ENCODE data around the gene TECPR2. TPM values are rescaled to one million over a fixed set of nuclear protein-coding genes. Genes with fewer than 3 reads are reported as not detected.

TECPR2 gene
- polyA plus RNA-seq, 1 experiment, result 12.4 TPM

GRCh38 chr14:102353126-102353619, 9.6 kb upstream of the TECPR2 start:
- H3K27ac ChIP-seq (ENCODE audit: low read depth, low read length), result no peak overlapping the region
- no peak for TF ChIP-seq CTCF (IDR thresholded peaks at IDR 0.05; ENCODE audit: low read depth, low read length)
- H3K9me3 ChIP-seq (ENCODE audit: control insufficient read depth, insufficient read depth, low read length), result no peaks in the 10 kb centered on the region
- no peak overlapping the region for H3K4me3 ChIP-seq (ENCODE audit: low read depth, low read length)
- ChIA-PET CTCF (interaction anchor here (1.0 kb wide), 1 partner anchor 9 kb away, joined by 3 read pairs; no protein-coding TSS in a partner anchor), POLR2A (no interaction called here)
- no peak for DNase-seq (ENCODE audit: low read depth, low spot score)
- no peaks in the 10 kb centered on the region for H3K27me3 ChIP-seq (ENCODE audit: control insufficient read depth, insufficient read depth, low read length)

GRCh38 chr14:102356280-102356679, 6.5 kb upstream of the TECPR2 start:
- ChIA-PET POLR2A (no interaction called here), CTCF (interaction anchor here (1.4 kb wide), 1 partner anchor 82 kb away, joined by 3 read pairs; no protein-coding TSS in a partner anchor)
- no peak overlapping the region for H3K27ac ChIP-seq (ENCODE audit: low read depth, low read length)
- no peak overlapping the region for H3K4me3 ChIP-seq (ENCODE audit: low read depth, low read length)
- H3K9me3 ChIP-seq (ENCODE audit: control insufficient read depth, insufficient read depth, low read length), result no peaks in the 10 kb centered on the region
- H3K27me3 ChIP-seq (ENCODE audit: control insufficient read depth, insufficient read depth, low read length), result no peaks in the 10 kb centered on the region
- no peak for TF ChIP-seq CTCF (IDR thresholded peaks at IDR 0.05; ENCODE audit: low read depth, low read length)
- DNase-seq (ENCODE audit: low read depth, low spot score), result no peak

- Histone ChIP-seq H3K27ac (ENCODE audit: low read depth, low read length) (no peak overlapping the region), H3K4me3 (ENCODE audit: low read depth, low read length) (no peak overlapping the region), H3K9me3 (ENCODE audit: control insufficient read depth, insufficient read depth, low read length) (no peaks in the 10 kb centered on the region), H3K27me3 (ENCODE audit: control insufficient read depth, insufficient read depth, low read length) (no peaks in the 10 kb centered on the region)
- no peak for TF ChIP-seq CTCF (IDR thresholded peaks at IDR 0.05; ENCODE audit: low read depth, low read length)
- CTCF ChIA-PET, result no interaction called here
- POLR2A ChIA-PET, result no interaction called here
- no peak for DNase-seq (ENCODE audit: low read depth, low spot score)
Measured at GRCh38 chr14:102359341-102359740, 3.4 kb upstream of the TECPR2 start.

- no peak for TF ChIP-seq CTCF (IDR thresholded peaks at IDR 0.05; ENCODE audit: low read depth, low read length)
- CTCF ChIA-PET, result no interaction called here
- POLR2A ChIA-PET, result no interaction called here
- H3K9me3 ChIP-seq (ENCODE audit: control insufficient read depth, insufficient read depth, low read length), result no peaks in the 10 kb centered on the region
- no peak overlapping the region for H3K27ac ChIP-seq (ENCODE audit: low read depth, low read length)
- H3K4me3 ChIP-seq (ENCODE audit: low read depth, low read length), result no peak overlapping the region
- no peaks in the 10 kb centered on the region for H3K27me3 ChIP-seq (ENCODE audit: control insufficient read depth, insufficient read depth, low read length)
- no peak for DNase-seq (ENCODE audit: low read depth, low spot score)
Measured at GRCh38 chr14:102360388-102360787, 2.4 kb upstream of the TECPR2 start.

- CTCF ChIA-PET, result interaction anchor here (1.2 to 1.4 kb wide), 2 partner anchors 45 to 163 kb away, joined by 3 read pairs; no protein-coding TSS in a partner anchor
- POLR2A ChIA-PET, result interaction anchor here (0.7 to 1.3 kb wide), 4 partner anchors 10 to 42 kb away, joined by 3 to 4 read pairs (median 4); no protein-coding TSS in a partner anchor
- Histone ChIP-seq H3K27ac (ENCODE audit: low read depth, low read length) (peak overlapping the region; percentile 78), H3K27me3 (ENCODE audit: control insufficient read depth, insufficient read depth, low read length) (no peaks in the 10 kb centered on the region), H3K4me3 (ENCODE audit: low read depth, low read length) (peak overlapping the region; percentile 87), H3K9me3 (ENCODE audit: control insufficient read depth, insufficient read depth, low read length) (no peaks in the 10 kb centered on the region)
- no peak for DNase-seq (ENCODE audit: low read depth, low spot score)
- TF ChIP-seq CTCF (IDR thresholded peaks at IDR 0.05; ENCODE audit: low read depth, low read length), result no peak
Measured at GRCh38 chr14:102362084-102362483, 657 bp upstream of the TECPR2 start.
